ENCODE measurements around the gene XRN2. TPM values are rescaled to one million over a fixed set of nuclear protein-coding genes. Genes with fewer than 3 reads are reported as not detected.

Gene XRN2
- total and polyA plus RNA-seq, 4 donors = 12.6 to 62.2 (median 53.6) TPM

- no peak for TF ChIP-seq CTCF (IDR thresholded peaks at IDR 0.05; ENCODE audit: control extremely low read depth, extremely low read depth)
- H3K9ac ChIP-seq (ENCODE audit: insufficient read depth in 1 of 2, low read length in 2 of 2) = no peak overlapping the region
- ATAC-seq (ENCODE audit: insufficient read depth, low FRiP score) (no peak), DNase-seq (no peak)
- H3K27me3 ChIP-seq (ENCODE audit: control insufficient read depth in 3 of 3, insufficient read depth in 3 of 3, low read length in 2 of 3) = no peaks in the 10 kb centered on the region
- no peak overlapping the region for H3K4me3 ChIP-seq
- peaks cover 18 to 42% (median 26%) of the 10 kb centered on the region in 4 donors for H3K36me3 ChIP-seq (ENCODE audit: control insufficient read depth in 4 of 4, insufficient read depth in 4 of 4, low read length in 4 of 4)
- 89 to 90% methylated on average over 5 of the region's 5 CpGs for WGBS, 2 donors
- H3K27ac ChIP-seq (ENCODE audit: low read depth in 1 of 2, low read length in 1 of 2) = no peak overlapping the region
- H3K9me3 ChIP-seq (ENCODE audit: control insufficient read depth in 4 of 4, insufficient read depth in 3 of 4, low read length in 3 of 4) = no peaks in the 10 kb centered on the region
- no peaks in the 10 kb centered on the region for H3K4me1 ChIP-seq (ENCODE audit: control insufficient read depth in 5 of 5, insufficient read depth in 5 of 5, low read length in 5 of 5)
These were observed 41.2 kb downstream of the XRN2 start for GRCh38 chr20:21344206-21344900.

- DNase-seq (no peak), ATAC-seq (ENCODE audit: insufficient read depth, low FRiP score) (no peak)
- TF ChIP-seq CTCF (IDR thresholded peaks at IDR 0.05; ENCODE audit: control extremely low read depth, extremely low read depth) = no peak
- 67 to 90% methylated on average over 1 of the region's 1 CpG for WGBS, 2 donors
- Histone ChIP-seq H3K9ac (ENCODE audit: insufficient read depth in 1 of 2, low read length in 2 of 2) (no peak overlapping the region), H3K9me3 (ENCODE audit: control insufficient read depth in 4 of 4, insufficient read depth in 3 of 4, low read length in 3 of 4) (no peaks in the 10 kb centered on the region), H3K27ac (ENCODE audit: low read depth in 1 of 2, low read length in 1 of 2) (no peak overlapping the region), H3K4me3 (no peak overlapping the region), H3K36me3 (ENCODE audit: control insufficient read depth in 4 of 4, insufficient read depth in 4 of 4, low read length in 4 of 4) (peaks cover 13 to 38% (median 26%) of the 10 kb centered on the region in 4 donors), H3K4me1 (ENCODE audit: control insufficient read depth in 5 of 5, insufficient read depth in 5 of 5, low read length in 5 of 5) (no peaks in the 10 kb centered on the region), H3K27me3 (ENCODE audit: control insufficient read depth in 3 of 3, insufficient read depth in 3 of 3, low read length in 2 of 3) (no peaks in the 10 kb centered on the region)
These were observed 41.8 kb downstream of the XRN2 start for GRCh38 chr20:21344961-21345360.

GRCh38 chr20:21352703-21353102 lies 49.6 kb downstream of the XRN2 start:
- peaks cover 6 to 26% (median 16%) of the 10 kb centered on the region in 4 donors for H3K36me3 ChIP-seq (ENCODE audit: control insufficient read depth in 4 of 4, insufficient read depth in 4 of 4, low read length in 4 of 4)
- H3K27me3 ChIP-seq (ENCODE audit: control insufficient read depth in 3 of 3, insufficient read depth in 3 of 3, low read length in 2 of 3) = no peaks in the 10 kb centered on the region
- no peak overlapping the region for H3K9ac ChIP-seq (ENCODE audit: insufficient read depth in 1 of 2, low read length in 2 of 2)
- TF ChIP-seq CTCF (IDR thresholded peaks at IDR 0.05; ENCODE audit: control extremely low read depth, extremely low read depth) = no peak
- ATAC-seq (ENCODE audit: insufficient read depth, low FRiP score) (no peak), DNase-seq (no peak)
- H3K9me3 ChIP-seq (ENCODE audit: control insufficient read depth in 4 of 4, insufficient read depth in 3 of 4, low read length in 3 of 4) = no peaks in the 10 kb centered on the region
- H3K4me3 ChIP-seq = no peak overlapping the region
- no peaks in the 10 kb centered on the region for H3K4me1 ChIP-seq (ENCODE audit: control insufficient read depth in 5 of 5, insufficient read depth in 5 of 5, low read length in 5 of 5)
- no peak overlapping the region for H3K27ac ChIP-seq (ENCODE audit: low read depth in 1 of 2, low read length in 1 of 2)

- H3K4me3 ChIP-seq = no peak overlapping the region
- TF ChIP-seq CTCF (IDR thresholded peaks at IDR 0.05; ENCODE audit: control extremely low read depth, extremely low read depth) = no peak
These were observed 50.1 kb downstream of the XRN2 start for GRCh38 chr20:21353236-21353635.

More at GRCh38 chr20:21353236-21353635, 50.1 kb downstream of the XRN2 start:
- H3K27me3 ChIP-seq (ENCODE audit: control insufficient read depth in 3 of 3, insufficient read depth in 3 of 3, low read length in 2 of 3) = no peaks in the 10 kb centered on the region
- ATAC-seq (ENCODE audit: insufficient read depth, low FRiP score) (peak; percentile 27), DNase-seq (no peak)
- WGBS, 2 donors = 88 to 93% methylated on average over 1 of the region's 1 CpG
- H3K4me1 ChIP-seq (ENCODE audit: control insufficient read depth in 5 of 5, insufficient read depth in 5 of 5, low read length in 5 of 5) = no peaks in the 10 kb centered on the region
- no peak overlapping the region for H3K27ac ChIP-seq (ENCODE audit: low read depth in 1 of 2, low read length in 1 of 2)
- peaks cover 6 to 26% (median 17%) of the 10 kb centered on the region in 4 donors for H3K36me3 ChIP-seq (ENCODE audit: control insufficient read depth in 4 of 4, insufficient read depth in 4 of 4, low read length in 4 of 4)
- H3K9me3 ChIP-seq (ENCODE audit: control insufficient read depth in 4 of 4, insufficient read depth in 3 of 4, low read length in 3 of 4) = no peaks in the 10 kb centered on the region
- H3K9ac ChIP-seq (ENCODE audit: insufficient read depth in 1 of 2, low read length in 2 of 2) = no peak overlapping the region
